ENCODE measurements around the gene TMEM80. TPM values are rescaled to one million over a fixed set of nuclear protein-coding genes. Genes with fewer than 3 reads are reported as not detected.

Gene TMEM80
- total and polyA plus RNA-seq, 9 of the 15 experiments (the other 6 are each of a cell fraction or from before 2014, with no cell fraction given): 5.1 to 30.1 (median 12.4) TPM

- TF ChIP-seq CGGBP1 (CRISPR knock-in tag; IDR thresholded peaks at IDR 0.05): no peak
- no peak for TF ChIP-seq USF1 (CRISPR knock-in tag; IDR thresholded peaks at IDR 0.05)
- no peak for TF ChIP-seq GTF2E2 (tag; IDR thresholded peaks at IDR 0.05)
- no peak for TF ChIP-seq ETV6 (IDR thresholded peaks at IDR 0.05; ENCODE audit: borderline replicate concordance in 1 of 2, low read depth in 2 of 2, low read length in 1 of 2)
- TF ChIP-seq ETV6 (CRISPR knock-in tag; IDR thresholded peaks at IDR 0.05; ENCODE audit: borderline replicate concordance): no peak
- no peak for TF ChIP-seq NR1H2 (CRISPR knock-in tag; IDR thresholded peaks at IDR 0.05)
- TF ChIP-seq PML (IDR thresholded peaks at IDR 0.05; ENCODE audit: low read length): no peak
- TF ChIP-seq TCF15 (CRISPR knock-in tag; IDR thresholded peaks at IDR 0.05): no peak
- TF ChIP-seq PKNOX1 (IDR thresholded peaks at IDR 0.05): no peak
- no peak for TF ChIP-seq RNF2 (IDR thresholded peaks at IDR 0.05)
- no peak for TF ChIP-seq ZNF740 (CRISPR knock-in tag; IDR thresholded peaks at IDR 0.05)
- TF ChIP-seq ZNF740 (tag; IDR thresholded peaks at IDR 0.05): no peak
- TF ChIP-seq ZNF140 (CRISPR knock-in tag; IDR thresholded peaks at IDR 0.05): no peak
- no peak for TF ChIP-seq SNIP1 (IDR thresholded peaks at IDR 0.05; ENCODE audit: low read depth)
- TF ChIP-seq, protein P1, sequence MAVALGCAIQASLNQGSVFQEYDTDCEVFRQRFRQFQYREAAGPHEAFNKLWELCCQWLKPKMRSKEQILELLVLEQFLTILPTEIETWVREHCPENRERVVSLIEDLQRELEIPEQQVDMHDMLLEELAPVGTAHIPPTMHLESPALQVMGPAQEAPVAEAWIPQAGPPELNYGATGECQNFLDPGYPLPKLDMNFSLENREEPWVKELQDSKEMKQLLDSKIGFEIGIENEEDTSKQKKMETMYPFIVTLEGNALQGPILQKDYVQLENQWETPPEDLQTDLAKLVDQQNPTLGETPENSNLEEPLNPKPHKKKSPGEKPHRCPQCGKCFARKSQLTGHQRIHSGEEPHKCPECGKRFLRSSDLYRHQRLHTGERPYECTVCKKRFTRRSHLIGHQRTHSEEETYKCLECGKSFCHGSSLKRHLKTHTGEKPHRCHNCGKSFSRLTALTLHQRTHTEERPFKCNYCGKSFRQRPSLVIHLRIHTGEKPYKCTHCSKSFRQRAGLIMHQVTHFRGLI (CRISPR knock-in tag; IDR thresholded peaks at IDR 0.05): no peak
- peak; percentile 39; the same call in 1 of the 2 replicates for TF ChIP-seq RBFOX2 (IDR thresholded peaks at IDR 0.05; ENCODE audit: low read depth, low read length)
Measured at GRCh38 chr11:704781-705645, 9.4 kb downstream of the TMEM80 start (continued).
